ENCODE measurements around the gene TLR8.

TLR8 gene

GRCh38 chrX:12906046-12906761, at the start of gene TLR8:
Gene TLR8 (plus strand): TSS chrX:12906620. CDS start chrX:12906707, 87 bp downstream.
- H3K4me3 ChIP-seq (ENCODE audit: low read depth, low read length) = no peak within 1 kb of the TSS
- TF ChIP-seq CTCF (IDR thresholded peaks at IDR 0.05; ENCODE audit: low read depth, low read length) = no peak
- in situ Hi-C loops (cut with HindIII; ENCODE audit: low sequenced_read_pairs) = no loop called here
- no peak for DNase-seq (ENCODE audit: low read depth, low spot score)

DNA sequence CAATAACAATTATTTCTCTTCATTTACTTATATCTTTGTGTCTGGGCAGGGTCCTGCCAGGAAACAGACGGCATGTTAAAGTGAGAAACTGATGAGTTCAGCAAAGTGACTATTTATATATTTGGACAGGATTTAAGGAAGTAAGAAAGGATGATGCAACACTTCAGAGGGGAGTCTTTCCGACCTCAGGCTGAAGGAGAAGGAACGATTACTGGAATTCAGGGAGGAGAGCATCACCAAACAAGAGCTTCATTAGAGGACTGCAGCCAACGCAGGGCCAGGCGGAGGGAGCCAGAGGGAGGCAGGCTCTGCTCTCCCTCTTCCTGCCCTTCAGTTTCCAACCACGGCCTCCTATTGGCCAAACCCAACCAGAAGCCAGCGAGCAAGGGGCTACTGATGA, 41.1 kb upstream of the TLR8 start:
- DNase-seq (ENCODE audit: low read depth, low spot score) = no peak
- in situ Hi-C loops (cut with HindIII; ENCODE audit: low sequenced_read_pairs) = no loop called here

GRCh38 chrX:12866451-12867377, 39.7 kb upstream of the TLR8 start, which contains the start of gene TLR7:
Gene TLR7 (plus strand): TSS chrX:12867072. CDS start chrX:12867579, 507 bp downstream.
- no peak within 1 kb of the TSS for H3K4me3 ChIP-seq (ENCODE audit: low read depth, low read length)
- no peak for DNase-seq (ENCODE audit: low read depth, low spot score)

More for the DNA sequence above, 41.1 kb upstream of the TLR8 start:
- H3K4me3 ChIP-seq (ENCODE audit: low read depth, low read length) = no peak overlapping the region
- no peak for TF ChIP-seq CTCF (IDR thresholded peaks at IDR 0.05; ENCODE audit: low read depth, low read length)

DNA sequence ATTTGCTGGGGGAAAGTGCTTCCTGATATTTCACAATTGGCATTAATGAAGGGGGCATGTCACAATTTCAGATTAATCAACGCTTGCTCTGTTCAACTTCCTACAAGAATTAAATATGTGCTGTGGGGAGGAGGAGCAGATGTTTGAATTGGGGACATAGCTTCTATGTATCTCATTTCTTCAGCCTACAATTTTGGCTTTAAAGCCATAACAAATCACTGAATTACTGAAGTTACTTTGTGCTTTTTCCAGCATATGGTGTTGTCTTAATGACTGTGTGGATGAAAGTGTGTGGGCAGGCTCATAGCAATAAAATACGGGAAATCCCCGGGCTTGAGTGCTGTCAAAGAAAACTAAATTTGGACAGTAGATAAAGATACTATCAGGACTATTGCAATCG, 38.7 kb upstream of the TLR8 start:
- in situ Hi-C loops (cut with HindIII; ENCODE audit: low sequenced_read_pairs) = no loop called here
- TF ChIP-seq CTCF (IDR thresholded peaks at IDR 0.05; ENCODE audit: low read depth, low read length) = no peak
- H3K4me3 ChIP-seq (ENCODE audit: low read depth, low read length) = no peak overlapping the region
- no peak for DNase-seq (ENCODE audit: low read depth, low spot score)

More at GRCh38 chrX:12866451-12867377, 39.7 kb upstream of the TLR8 start, which contains the start of gene TLR7:
- in situ Hi-C loops (cut with HindIII; ENCODE audit: low sequenced_read_pairs) = no loop called here
- TF ChIP-seq CTCF (IDR thresholded peaks at IDR 0.05; ENCODE audit: low read depth, low read length) = no peak

DNA sequence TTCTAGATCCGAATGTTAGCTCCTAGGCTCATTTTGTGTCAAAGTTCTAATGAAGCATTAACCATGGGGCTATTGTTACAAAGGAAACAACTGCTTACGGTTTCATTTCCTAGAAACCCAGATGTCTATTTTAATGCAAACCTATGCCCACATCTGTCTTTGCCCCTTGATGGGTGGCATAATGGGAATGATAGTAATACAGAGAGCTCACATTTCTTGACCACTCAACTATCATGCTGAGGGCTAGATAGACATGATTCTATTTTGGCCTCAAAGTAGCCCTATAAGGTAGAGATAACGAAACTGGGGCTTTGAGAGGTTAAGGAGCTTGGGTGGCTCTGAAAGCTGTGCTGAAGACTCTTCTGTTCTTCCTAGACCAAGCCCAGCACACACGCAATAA, 37.7 kb upstream of the TLR8 start:
- TF ChIP-seq CTCF (IDR thresholded peaks at IDR 0.05; ENCODE audit: low read depth, low read length) = no peak
- DNase-seq (ENCODE audit: low read depth, low spot score) = no peak
- H3K4me3 ChIP-seq (ENCODE audit: low read depth, low read length) = no peak overlapping the region
- in situ Hi-C loops (cut with HindIII; ENCODE audit: low sequenced_read_pairs) = no loop called here

- TF ChIP-seq CTCF (IDR thresholded peaks at IDR 0.05; ENCODE audit: low read depth, low read length) = no peak
- in situ Hi-C loops (cut with HindIII; ENCODE audit: low sequenced_read_pairs) = no loop called here
- H3K4me3 ChIP-seq (ENCODE audit: low read depth, low read length) = no peak overlapping the region
- DNase-seq (ENCODE audit: low read depth, low spot score) = no peak
These were observed 35.2 kb upstream of the TLR8 start for GRCh38 chrX:12871257-12871656.

Measured in astrocyte of the spinal cord (primary cell).